HG03108 (cell line): ENCODE measurements around the gene FBXO40.

Experiments used
- ATAC-seq: cut with Tn5 transposase; IDR thresholded peaks from one replicate; pipeline ENCODE4 v1.9.1; 2021; ENCODE audit warnings: moderate library complexity; ENCODE audit not compliant: unreplicated experiment

FBXO40 gene

DNA sequence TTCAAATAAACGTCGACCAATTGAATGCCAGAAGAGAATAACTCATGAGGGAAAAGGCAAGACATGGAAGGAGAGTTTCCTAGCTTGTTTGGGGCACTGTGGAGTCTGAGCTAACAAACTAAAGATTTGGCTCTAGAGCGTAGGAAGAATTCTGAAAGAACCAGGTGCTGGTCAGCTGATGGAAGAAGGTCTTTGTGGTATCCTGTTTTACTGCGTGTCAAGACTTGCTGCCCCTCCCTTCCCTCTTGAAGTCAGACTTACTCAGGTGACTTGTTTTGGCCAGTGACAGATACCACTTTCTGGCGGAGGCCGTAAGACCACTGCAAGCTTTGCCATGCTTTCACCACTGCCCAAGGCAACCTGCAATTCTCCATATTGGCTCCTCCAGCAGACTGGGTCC is 68.2 kb downstream of the FBXO40 start:
- ATAC-seq, result no peak

DNA sequence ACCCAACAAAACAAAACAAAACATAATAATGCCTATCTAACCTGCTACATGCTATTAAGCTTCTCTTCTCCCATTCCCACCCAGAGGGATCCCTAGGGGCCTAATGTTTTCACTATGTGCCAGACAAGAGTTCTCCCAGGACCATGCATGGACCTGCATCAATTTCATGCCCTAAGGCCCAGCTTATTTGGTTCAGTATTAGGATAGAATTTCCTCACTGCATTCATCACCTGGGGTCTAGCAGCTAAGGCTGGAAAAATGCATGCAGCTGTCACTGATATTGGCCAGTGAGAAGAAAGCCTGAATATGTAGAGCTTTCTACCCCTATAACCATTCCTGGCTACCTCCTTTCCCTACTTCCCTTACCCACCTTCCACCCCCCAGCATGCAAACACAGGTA is 69.6 kb downstream of the FBXO40 start:
- ATAC-seq, result no peak

DNA sequence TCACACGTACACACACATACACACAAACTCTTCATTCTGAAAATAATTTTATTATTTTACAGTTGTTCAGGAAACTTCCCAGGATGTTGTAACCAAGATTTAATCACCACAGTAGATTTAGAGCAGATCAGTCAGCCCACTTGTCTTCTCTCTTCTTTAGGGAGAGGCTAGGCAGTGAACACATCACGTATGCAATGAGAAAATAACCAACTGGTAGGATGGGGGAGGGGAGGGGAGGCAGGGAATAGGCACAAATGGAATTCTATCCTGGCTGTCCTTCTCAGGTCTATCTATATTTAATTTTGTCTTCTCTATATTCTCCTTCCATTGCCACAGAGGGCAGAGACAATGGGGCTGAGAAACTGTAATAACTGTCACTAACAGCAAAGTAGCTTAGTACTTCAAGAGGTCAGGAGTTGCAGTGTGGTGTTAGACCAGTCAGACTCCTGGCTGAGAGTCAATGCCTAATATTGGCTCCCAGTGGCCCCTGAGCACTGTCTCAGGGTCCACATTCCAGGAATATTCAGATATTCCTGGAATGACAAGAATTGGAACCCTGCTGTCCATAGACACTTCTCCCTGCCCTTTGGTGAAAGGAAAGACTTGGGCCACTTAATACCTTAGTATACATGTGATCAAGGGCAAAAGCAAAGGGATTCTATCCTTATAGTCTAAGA is 70.1 kb downstream of the FBXO40 start:
- no peak for ATAC-seq

DNA sequence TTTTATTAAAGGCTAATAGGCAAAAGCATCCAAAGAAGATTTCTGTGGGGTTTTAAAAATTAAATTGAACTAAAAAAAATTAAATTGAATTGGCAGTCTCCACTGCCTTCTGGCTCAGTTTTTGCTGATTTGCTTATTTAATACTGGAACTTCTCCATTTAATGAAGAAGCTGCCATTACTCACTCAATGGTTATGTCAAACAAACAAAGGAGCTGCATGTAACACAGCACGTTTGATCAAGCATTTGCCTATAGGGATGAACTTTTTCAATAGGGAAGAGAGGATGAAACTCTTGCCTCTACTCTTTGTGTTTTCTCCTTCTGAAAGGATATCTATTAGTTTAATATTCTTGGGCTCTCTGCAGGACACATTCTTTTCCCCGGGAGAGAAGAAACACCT is 72.3 kb downstream of the FBXO40 start:
- no peak for ATAC-seq

DNA sequence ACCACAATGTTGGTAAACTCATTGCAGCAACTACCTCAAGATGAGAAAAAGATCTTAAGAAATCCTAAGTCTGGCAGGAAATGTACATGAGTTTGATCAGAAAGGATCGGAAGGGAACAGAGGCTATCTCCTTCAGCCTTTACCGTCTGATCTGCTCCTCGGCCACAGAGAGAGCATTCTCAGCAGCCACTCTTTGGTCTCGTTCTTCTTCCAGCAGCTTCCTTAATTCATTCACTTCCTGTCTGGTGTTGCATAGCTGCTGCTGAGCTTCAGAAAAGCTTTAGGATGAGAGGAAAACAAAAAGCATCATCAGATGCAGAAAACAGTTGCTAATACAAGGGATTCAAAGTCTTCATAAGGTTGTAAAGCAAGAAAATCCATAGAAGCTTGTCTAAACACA is 74.2 kb downstream of the FBXO40 start:
- ATAC-seq, result no peak

DNA sequence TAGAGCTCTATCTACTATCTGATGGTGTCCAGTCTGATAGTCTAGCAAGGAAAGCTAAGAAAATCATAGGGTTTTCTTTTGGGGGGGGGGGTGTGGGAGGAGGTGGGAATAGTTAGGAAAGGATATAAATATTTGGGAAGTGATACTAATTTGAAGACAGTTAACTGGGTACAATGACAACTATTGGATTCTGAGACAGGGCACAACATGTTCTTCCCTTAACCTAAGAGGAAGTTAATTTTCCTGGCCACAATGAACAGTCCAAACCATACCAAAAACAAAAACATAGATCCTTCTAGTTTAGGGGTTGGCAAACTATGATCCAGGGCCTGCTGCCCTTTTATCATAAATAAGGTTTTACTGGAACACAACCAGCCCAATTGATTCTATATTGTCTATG is 77.5 kb downstream of the FBXO40 start:
- ATAC-seq, result no peak

DNA sequence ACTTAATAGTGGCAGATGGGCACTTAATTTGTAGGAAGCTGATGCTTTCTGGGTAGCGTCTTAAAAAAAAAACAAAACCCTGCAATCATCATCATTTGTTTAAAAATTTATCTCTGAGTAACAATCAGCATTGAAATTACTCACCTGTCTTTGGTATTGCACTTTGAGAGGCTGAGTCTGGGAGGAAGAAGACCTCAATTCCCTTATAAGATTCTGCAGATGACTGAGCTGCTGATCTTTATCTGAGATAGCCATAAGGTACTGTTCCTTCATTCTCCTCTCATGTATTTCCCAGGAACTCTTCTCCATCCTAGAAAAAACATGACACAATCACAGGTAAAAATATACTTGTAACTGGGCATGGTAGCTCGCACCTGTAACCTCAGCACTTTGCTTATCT is 84.0 kb downstream of the FBXO40 start:
- ATAC-seq, result no peak
